WTC11 (cell line): Measurements from ENCODE around the gene INAFM2. TPM values are rescaled to one million over a fixed set of nuclear protein-coding genes. Genes with fewer than 3 reads are reported as not detected.

Experiments
- ATAC-seq: fragments of 200-7000 bp; cut with Tn5 transposase; 2 replicates; pipeline ENCODE4 v1.10.0; 2021; ENCODE audit warnings: mild to moderate bottlenecking, moderate library complexity
- CTCF ChIA-PET: fragments of 300-600 bp; sonication (Branson Sonifier 250); formaldehyde crosslinking; loops from one replicate; lab custom pipeline; 2021; ENCODE audit warnings: antibody characterized with exemption; lab: Charles Lee
- POLR2A ChIA-PET: fragments of 350-600 bp; sonication (Branson Sonifier 250); formaldehyde crosslinking; loops from one replicate; lab custom pipeline; 2021; ENCODE audit warnings: antibody characterized with exemption; lab: Charles Lee
- DNase-seq: peaks from one replicate; pipeline ENCODE4 v3.0.0; 2021; ENCODE audit warnings: low spot score
- H3K27ac Mint-ChIP-seq: 2 replicates; pipeline ENCODE4 v1.8.0; 2021; ENCODE audit warnings: mixed read lengths
- H3K27me3 Mint-ChIP-seq: 2 replicates; pipeline ENCODE4 v1.8.0; 2021; ENCODE audit warnings: low read depth, mild to moderate bottlenecking, moderate library complexity, mixed read lengths
- H3K36me3 Mint-ChIP-seq: 2 replicates; pipeline ENCODE4 v1.8.0; 2021; ENCODE audit warnings: mixed read lengths
- H3K4me1 Mint-ChIP-seq: 2 replicates; pipeline ENCODE4 v1.8.0; 2022; ENCODE audit warnings: mixed read lengths
- H3K4me3 Mint-ChIP-seq: 2 replicates; pipeline ENCODE4 v1.8.0; 2021; ENCODE audit warnings: mild to moderate bottlenecking, moderate library complexity, mixed read lengths
- H3K9me3 Mint-ChIP-seq: 2 replicates; pipeline ENCODE4 v1.8.0; 2021; ENCODE audit warnings: mixed read lengths
- ATF1 ChIP-seq: sonication (generic); formaldehyde crosslinking; IDR thresholded peaks from 2 replicates; pipeline ENCODE4 v1.8.1; 2023; ENCODE audit warnings: mild to moderate bottlenecking, moderate library complexity, missing genetic modification reagents
- CREM ChIP-seq: sonication (generic); formaldehyde crosslinking; IDR thresholded peaks from 2 replicates; pipeline ENCODE4 v1.8.1; 2022; ENCODE audit warnings: mild to moderate bottlenecking, missing genetic modification reagents, moderate library complexity
- ELF4 ChIP-seq: sonication (generic); formaldehyde crosslinking; IDR thresholded peaks from 2 replicates; pipeline ENCODE4 v1.8.1; 2022; ENCODE audit warnings: low read depth, mild to moderate bottlenecking, moderate library complexity, missing genetic modification reagents
- EMX1 ChIP-seq: fragments of 250-450 bp; sonication (Bioruptor Pico); IDR thresholded peaks from 2 replicates; pipeline ENCODE4 v1.8.0; 2021; ENCODE audit warnings: mild to moderate bottlenecking
- HMGA2 ChIP-seq: fragments of 250-450 bp; sonication (Bioruptor Pico); IDR thresholded peaks from 2 replicates; pipeline ENCODE4 v1.4.0; 2021; ENCODE audit warnings: mild to moderate bottlenecking, moderate library complexity
- IRF2 ChIP-seq: sonication (generic); formaldehyde crosslinking; IDR thresholded peaks from 2 replicates; pipeline ENCODE4 v1.8.0; 2022; ENCODE audit warnings: low read depth, missing genetic modification reagents, borderline replicate concordance
- RELA ChIP-seq: sonication (generic); formaldehyde crosslinking; IDR thresholded peaks from 2 replicates; pipeline ENCODE4 v1.8.1; 2022; ENCODE audit warnings: missing genetic modification reagents, mild to moderate bottlenecking, borderline replicate concordance
- TEAD1 ChIP-seq: sonication (generic); formaldehyde crosslinking; IDR thresholded peaks from 2 replicates; pipeline ENCODE4 v1.8.0; 2022; ENCODE audit warnings: mild to moderate bottlenecking, missing genetic modification reagents
- TP53 ChIP-seq: sonication (generic); formaldehyde crosslinking; IDR thresholded peaks from 2 replicates; pipeline ENCODE4 v1.8.1; 2023; ENCODE audit warnings: mild to moderate bottlenecking, missing genetic modification reagents
- ZNF416 ChIP-seq: fragments of 250-450 bp; sonication (Bioruptor Pico); IDR thresholded peaks from 2 replicates; pipeline ENCODE4 v1.9.0; 2021; ENCODE audit warnings: mild to moderate bottlenecking, inconsistent platforms
- total RNA-seq: library from RNA; stranded (reverse); gene quantifications from 3 replicates; pipeline ENCODE4 v1.2.3, GENCODE V29; 2021
- TF ChIP-seq, protein P1 (sequence below): fragments of 250-450 bp; sonication (Bioruptor Pico); IDR thresholded peaks from 2 replicates; pipeline ENCODE4 v1.9.0; 2021; ENCODE audit warnings: mild to moderate bottlenecking, borderline replicate concordance
- TF ChIP-seq, protein P2 (sequence below): fragments of 250-450 bp; sonication (Bioruptor Pico); IDR thresholded peaks from 2 replicates; pipeline ENCODE4 v1.9.0; 2021; ENCODE audit warnings: mild to moderate bottlenecking
- TF ChIP-seq, protein P3 (sequence below): sonication (generic); formaldehyde crosslinking; IDR thresholded peaks from 2 replicates; pipeline ENCODE4 v1.8.1; 2023; ENCODE audit warnings: mild to moderate bottlenecking, missing genetic modification reagents, moderate library complexity
- TF ChIP-seq, protein P4 (sequence below): sonication (generic); formaldehyde crosslinking; IDR thresholded peaks from 2 replicates; pipeline ENCODE4 v1.8.0; 2022; ENCODE audit warnings: mild to moderate bottlenecking, missing genetic modification reagents
- TF ChIP-seq, protein P5 (sequence below): sonication (generic); formaldehyde crosslinking; conservative IDR thresholded peaks from 2 replicates; pipeline ENCODE4 v1.8.1; 2022; ENCODE audit warnings: mild to moderate bottlenecking, missing genetic modification reagents
- TF ChIP-seq, protein P6 (sequence below): sonication (generic); formaldehyde crosslinking; IDR thresholded peaks from 2 replicates; pipeline ENCODE4 v1.8.0; 2022; ENCODE audit warnings: mild to moderate bottlenecking, missing genetic modification reagents
- TF ChIP-seq, protein P7 (sequence below): sonication (generic); formaldehyde crosslinking; IDR thresholded peaks from 2 replicates; pipeline ENCODE4 v1.8.1; 2023; ENCODE audit warnings: mild to moderate bottlenecking, moderate library complexity, missing genetic modification reagents
- TF ChIP-seq, protein P8 (sequence below): sonication (generic); formaldehyde crosslinking; conservative IDR thresholded peaks from 2 replicates; pipeline ENCODE4 v1.8.1; 2023; ENCODE audit warnings: mild to moderate bottlenecking, low read depth, missing genetic modification reagents, moderate library complexity

The INAFM2 gene
- total RNA-seq, 1 experiment from 2014 or later, result 34.2 TPM

DNA sequence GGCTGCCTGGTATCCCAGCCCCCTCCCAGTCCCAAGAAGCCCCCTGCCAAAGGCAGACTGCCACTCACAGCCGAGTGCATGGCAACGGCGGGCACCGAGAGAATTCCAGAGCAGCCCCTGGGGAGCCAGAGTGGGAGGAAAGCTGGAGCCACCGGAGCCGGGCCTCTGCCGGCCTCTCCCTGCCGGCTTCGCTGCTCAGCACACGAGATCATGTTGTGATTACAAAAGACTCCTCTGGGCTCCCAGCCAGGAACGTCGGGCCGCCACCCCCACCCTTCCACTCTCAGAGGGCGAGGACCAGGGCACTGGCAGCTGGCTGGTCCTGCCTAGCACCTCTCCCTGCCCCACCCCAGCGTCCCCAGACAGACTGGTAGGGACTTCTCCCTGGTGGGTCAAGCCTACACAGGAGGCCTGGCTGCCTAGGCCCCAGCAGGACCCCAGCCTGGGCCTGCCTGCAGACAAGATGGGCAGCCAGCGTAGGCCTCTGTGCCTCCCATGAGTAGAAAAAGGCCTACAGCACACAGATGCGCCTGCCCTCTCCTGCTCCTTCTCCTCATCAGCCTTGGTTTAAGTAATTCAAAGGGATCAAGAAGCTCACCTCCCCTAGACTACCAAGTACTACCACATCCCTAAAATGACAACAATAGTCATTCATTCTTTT lies 17.4 kb downstream of the INAFM2 start, which contains the start of gene CCDC9B (continued):
- TF ChIP-seq, protein P1, sequence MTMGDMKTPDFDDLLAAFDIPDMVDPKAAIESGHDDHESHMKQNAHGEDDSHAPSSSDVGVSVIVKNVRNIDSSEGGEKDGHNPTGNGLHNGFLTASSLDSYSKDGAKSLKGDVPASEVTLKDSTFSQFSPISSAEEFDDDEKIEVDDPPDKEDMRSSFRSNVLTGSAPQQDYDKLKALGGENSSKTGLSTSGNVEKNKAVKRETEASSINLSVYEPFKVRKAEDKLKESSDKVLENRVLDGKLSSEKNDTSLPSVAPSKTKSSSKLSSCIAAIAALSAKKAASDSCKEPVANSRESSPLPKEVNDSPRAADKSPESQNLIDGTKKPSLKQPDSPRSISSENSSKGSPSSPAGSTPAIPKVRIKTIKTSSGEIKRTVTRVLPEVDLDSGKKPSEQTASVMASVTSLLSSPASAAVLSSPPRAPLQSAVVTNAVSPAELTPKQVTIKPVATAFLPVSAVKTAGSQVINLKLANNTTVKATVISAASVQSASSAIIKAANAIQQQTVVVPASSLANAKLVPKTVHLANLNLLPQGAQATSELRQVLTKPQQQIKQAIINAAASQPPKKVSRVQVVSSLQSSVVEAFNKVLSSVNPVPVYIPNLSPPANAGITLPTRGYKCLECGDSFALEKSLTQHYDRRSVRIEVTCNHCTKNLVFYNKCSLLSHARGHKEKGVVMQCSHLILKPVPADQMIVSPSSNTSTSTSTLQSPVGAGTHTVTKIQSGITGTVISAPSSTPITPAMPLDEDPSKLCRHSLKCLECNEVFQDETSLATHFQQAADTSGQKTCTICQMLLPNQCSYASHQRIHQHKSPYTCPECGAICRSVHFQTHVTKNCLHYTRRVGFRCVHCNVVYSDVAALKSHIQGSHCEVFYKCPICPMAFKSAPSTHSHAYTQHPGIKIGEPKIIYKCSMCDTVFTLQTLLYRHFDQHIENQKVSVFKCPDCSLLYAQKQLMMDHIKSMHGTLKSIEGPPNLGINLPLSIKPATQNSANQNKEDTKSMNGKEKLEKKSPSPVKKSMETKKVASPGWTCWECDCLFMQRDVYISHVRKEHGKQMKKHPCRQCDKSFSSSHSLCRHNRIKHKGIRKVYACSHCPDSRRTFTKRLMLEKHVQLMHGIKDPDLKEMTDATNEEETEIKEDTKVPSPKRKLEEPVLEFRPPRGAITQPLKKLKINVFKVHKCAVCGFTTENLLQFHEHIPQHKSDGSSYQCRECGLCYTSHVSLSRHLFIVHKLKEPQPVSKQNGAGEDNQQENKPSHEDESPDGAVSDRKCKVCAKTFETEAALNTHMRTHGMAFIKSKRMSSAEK, result no peak
- TF ChIP-seq, protein P2, sequence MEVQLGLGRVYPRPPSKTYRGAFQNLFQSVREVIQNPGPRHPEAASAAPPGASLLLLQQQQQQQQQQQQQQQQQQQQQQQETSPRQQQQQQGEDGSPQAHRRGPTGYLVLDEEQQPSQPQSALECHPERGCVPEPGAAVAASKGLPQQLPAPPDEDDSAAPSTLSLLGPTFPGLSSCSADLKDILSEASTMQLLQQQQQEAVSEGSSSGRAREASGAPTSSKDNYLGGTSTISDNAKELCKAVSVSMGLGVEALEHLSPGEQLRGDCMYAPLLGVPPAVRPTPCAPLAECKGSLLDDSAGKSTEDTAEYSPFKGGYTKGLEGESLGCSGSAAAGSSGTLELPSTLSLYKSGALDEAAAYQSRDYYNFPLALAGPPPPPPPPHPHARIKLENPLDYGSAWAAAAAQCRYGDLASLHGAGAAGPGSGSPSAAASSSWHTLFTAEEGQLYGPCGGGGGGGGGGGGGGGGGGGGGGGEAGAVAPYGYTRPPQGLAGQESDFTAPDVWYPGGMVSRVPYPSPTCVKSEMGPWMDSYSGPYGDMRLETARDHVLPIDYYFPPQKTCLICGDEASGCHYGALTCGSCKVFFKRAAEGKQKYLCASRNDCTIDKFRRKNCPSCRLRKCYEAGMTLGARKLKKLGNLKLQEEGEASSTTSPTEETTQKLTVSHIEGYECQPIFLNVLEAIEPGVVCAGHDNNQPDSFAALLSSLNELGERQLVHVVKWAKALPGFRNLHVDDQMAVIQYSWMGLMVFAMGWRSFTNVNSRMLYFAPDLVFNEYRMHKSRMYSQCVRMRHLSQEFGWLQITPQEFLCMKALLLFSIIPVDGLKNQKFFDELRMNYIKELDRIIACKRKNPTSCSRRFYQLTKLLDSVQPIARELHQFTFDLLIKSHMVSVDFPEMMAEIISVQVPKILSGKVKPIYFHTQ, result no peak
- no peak for TF ChIP-seq CREM (CRISPR knock-in tag)
- TF ChIP-seq, protein P3, sequence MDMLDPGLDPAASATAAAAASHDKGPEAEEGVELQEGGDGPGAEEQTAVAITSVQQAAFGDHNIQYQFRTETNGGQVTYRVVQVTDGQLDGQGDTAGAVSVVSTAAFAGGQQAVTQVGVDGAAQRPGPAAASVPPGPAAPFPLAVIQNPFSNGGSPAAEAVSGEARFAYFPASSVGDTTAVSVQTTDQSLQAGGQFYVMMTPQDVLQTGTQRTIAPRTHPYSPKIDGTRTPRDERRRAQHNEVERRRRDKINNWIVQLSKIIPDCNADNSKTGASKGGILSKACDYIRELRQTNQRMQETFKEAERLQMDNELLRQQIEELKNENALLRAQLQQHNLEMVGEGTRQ, result no peak
- no peak for TF ChIP-seq ELF4 (CRISPR knock-in tag)
- TF ChIP-seq ZNF416 (CRISPR knock-in tag), result no peak
- TF ChIP-seq, protein P4, sequence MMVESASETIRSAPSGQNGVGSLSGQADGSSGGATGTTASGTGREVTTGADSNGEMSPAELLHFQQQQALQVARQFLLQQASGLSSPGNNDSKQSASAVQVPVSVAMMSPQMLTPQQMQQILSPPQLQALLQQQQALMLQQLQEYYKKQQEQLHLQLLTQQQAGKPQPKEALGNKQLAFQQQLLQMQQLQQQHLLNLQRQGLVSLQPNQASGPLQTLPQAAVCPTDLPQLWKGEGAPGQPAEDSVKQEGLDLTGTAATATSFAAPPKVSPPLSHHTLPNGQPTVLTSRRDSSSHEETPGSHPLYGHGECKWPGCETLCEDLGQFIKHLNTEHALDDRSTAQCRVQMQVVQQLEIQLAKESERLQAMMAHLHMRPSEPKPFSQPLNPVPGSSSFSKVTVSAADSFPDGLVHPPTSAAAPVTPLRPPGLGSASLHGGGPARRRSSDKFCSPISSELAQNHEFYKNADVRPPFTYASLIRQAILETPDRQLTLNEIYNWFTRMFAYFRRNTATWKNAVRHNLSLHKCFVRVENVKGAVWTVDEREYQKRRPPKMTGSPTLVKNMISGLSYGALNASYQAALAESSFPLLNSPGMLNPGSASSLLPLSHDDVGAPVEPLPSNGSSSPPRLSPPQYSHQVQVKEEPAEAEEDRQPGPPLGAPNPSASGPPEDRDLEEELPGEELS (CRISPR knock-in tag), result no peak
- TF ChIP-seq, protein P5, sequence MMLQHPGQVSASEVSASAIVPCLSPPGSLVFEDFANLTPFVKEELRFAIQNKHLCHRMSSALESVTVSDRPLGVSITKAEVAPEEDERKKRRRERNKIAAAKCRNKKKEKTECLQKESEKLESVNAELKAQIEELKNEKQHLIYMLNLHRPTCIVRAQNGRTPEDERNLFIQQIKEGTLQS (CRISPR knock-in tag), result no peak
- TF ChIP-seq ATF1 (CRISPR knock-in tag), result no peak

DNA sequence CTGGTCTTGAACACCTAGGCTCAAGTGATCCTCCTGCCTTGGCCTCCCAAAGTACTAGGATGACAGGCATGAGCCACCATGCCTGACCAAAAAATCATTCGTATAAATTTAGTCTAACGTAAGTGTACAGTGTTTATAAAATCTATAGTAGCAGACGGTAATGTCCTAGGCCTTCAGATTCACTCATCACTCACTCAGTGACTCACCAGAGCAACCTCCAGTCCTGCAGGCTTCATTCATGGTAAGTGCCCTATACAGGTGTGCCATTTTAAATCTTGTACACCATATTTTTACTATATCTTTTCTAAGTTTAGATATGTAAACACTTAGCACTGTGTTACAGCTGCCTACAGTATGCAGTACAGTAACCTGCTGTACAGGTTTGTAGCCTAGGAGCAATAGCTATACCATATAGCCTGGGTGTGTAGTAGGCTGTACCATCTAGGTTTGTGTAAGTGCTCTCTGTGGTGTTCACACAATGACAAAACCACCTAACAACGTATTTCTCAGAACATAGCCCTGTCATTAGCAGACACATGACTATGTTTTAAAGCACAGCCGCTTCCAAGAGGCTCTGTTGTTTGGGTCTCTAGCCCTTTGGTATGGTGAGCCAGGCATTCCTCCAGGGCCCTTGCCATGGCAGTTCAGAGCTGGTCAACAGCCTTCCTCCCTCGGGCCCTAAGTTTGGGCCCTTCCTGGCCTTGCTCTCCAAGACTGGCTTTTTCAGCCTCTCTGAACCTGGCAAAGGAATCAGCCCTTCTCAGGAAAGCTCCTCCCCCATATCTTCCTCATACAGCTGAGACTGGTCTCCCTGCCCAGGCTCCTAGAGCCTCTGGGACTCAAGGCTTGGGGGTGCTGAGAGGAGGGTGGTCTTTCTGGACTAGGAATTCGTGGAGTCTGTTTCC lies 19.2 kb downstream of the INAFM2 start:
- Mint-ChIP-seq H3K27ac (no peak overlapping the region), H3K9me3 (no peaks in the 10 kb centered on the region), H3K27me3 (peaks cover 3% of the 10 kb centered on the region; the same call in 1 of the 2 replicates), H3K36me3 (no peaks in the 10 kb centered on the region), H3K4me3 (no peak overlapping the region), H3K4me1 (peaks cover 26% of the 10 kb centered on the region)
- ATAC-seq, result no peak
- DNase-seq, result no peak
- CTCF ChIA-PET, result interaction anchor here (0.7 to 9.6 kb wide), 10 partner anchors 13 to 80 kb away, joined by 4 to 234 read pairs (median 40); partner anchors contain the start of genes DISP2, IVD and KNSTRN
- POLR2A ChIA-PET, result interaction anchor here (0.6 to 0.8 kb wide), 2 partner anchors 20 to 54 kb away, joined by 3 to 7 read pairs; no protein-coding TSS in a partner anchor
- no peak for TF ChIP-seq TEAD1 (CRISPR knock-in tag)
- no peak for TF ChIP-seq EMX1 (CRISPR knock-in tag)
- TF ChIP-seq, protein P6, sequence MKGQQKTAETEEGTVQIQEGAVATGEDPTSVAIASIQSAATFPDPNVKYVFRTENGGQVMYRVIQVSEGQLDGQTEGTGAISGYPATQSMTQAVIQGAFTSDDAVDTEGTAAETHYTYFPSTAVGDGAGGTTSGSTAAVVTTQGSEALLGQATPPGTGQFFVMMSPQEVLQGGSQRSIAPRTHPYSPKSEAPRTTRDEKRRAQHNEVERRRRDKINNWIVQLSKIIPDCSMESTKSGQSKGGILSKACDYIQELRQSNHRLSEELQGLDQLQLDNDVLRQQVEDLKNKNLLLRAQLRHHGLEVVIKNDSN, result no peak
- no peak for TF ChIP-seq TP53 (CRISPR knock-in tag)
- no peak for TF ChIP-seq HMGA2 (CRISPR knock-in tag)
- TF ChIP-seq, protein P7, sequence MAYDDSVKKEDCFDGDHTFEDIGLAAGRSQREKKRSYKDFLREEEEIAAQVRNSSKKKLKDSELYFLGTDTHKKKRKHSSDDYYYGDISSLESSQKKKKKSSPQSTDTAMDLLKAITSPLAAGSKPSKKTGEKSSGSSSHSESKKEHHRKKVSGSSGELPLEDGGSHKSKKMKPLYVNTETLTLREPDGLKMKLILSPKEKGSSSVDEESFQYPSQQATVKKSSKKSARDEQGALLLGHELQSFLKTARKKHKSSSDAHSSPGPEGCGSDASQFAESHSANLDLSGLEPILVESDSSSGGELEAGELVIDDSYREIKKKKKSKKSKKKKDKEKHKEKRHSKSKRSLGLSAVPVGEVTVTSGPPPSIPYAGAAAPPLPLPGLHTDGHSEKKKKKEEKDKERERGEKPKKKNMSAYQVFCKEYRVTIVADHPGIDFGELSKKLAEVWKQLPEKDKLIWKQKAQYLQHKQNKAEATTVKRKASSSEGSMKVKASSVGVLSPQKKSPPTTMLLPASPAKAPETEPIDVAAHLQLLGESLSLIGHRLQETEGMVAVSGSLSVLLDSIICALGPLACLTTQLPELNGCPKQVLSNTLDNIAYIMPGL (CRISPR knock-in tag), result no peak
- TF ChIP-seq, protein P8, sequence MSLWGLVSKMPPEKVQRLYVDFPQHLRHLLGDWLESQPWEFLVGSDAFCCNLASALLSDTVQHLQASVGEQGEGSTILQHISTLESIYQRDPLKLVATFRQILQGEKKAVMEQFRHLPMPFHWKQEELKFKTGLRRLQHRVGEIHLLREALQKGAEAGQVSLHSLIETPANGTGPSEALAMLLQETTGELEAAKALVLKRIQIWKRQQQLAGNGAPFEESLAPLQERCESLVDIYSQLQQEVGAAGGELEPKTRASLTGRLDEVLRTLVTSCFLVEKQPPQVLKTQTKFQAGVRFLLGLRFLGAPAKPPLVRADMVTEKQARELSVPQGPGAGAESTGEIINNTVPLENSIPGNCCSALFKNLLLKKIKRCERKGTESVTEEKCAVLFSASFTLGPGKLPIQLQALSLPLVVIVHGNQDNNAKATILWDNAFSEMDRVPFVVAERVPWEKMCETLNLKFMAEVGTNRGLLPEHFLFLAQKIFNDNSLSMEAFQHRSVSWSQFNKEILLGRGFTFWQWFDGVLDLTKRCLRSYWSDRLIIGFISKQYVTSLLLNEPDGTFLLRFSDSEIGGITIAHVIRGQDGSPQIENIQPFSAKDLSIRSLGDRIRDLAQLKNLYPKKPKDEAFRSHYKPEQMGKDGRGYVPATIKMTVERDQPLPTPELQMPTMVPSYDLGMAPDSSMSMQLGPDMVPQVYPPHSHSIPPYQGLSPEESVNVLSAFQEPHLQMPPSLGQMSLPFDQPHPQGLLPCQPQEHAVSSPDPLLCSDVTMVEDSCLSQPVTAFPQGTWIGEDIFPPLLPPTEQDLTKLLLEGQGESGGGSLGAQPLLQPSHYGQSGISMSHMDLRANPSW (CRISPR knock-in tag), result no peak
- TF ChIP-seq IRF2 (CRISPR knock-in tag), result no peak
- no peak for TF ChIP-seq RELA (CRISPR knock-in tag)
